ENCODE data around the gene SNAI3.
A peak's percentile ranks its signal among the peaks of the same experiment; 100 is the strongest.
"Not testable (repeated sequence)": the region's sequence is repeated elsewhere in the genome, so short reads cannot be mapped to it uniquely, and the experiment has no call there.

The SNAI3 gene

GRCh38 chr16:88690341-88691128, 4.2 kb upstream of the SNAI3 start:
- no peak for DNase-seq

- DNase-seq = no peak
These were observed 1.9 kb upstream of the SNAI3 start for GRCh38 chr16:88688013-88688778.

DNA sequence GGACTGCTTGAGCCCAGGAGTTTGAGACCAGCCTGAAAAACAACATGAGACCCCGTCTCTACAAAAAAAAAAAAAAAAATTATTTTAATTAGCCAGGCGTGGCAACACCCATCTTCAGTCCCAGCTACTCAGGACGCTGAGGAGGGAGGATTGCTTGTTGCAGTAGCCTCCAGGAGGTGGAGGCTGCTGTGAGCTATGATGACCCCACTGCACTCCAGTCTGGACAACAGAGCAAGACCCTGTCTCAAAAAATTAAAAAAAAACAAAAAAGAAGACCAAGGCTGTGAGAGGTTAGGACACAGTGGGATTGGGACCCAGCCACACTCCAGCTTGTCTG, 1.3 kb upstream of the SNAI3 start:
- DNase-seq = no peak

GRCh38 chr16:88687254-88687576, 908 bp upstream of the SNAI3 start:
- DNase-seq = no peak

DNA sequence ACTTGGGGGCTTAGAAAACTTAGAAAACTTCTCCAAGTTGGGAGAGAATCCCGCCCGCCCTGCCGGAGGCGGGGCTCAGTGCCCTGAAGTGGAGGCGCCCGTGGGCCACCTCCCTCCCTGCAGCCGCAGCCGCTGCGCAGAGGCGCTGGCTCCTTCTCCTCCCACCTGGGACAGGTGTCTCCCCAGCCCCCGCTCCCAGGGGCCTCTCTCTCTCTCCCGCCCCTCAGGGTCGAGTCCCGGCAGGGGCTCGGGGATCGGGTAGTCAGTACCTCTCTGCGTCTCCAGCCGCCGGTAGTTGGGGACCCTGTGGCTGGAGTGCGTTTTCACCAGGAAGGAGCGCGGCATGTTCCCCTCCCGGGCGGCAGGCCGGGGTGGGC, 257 bp downstream of the SNAI3 start:
- no peak for DNase-seq

DNA sequence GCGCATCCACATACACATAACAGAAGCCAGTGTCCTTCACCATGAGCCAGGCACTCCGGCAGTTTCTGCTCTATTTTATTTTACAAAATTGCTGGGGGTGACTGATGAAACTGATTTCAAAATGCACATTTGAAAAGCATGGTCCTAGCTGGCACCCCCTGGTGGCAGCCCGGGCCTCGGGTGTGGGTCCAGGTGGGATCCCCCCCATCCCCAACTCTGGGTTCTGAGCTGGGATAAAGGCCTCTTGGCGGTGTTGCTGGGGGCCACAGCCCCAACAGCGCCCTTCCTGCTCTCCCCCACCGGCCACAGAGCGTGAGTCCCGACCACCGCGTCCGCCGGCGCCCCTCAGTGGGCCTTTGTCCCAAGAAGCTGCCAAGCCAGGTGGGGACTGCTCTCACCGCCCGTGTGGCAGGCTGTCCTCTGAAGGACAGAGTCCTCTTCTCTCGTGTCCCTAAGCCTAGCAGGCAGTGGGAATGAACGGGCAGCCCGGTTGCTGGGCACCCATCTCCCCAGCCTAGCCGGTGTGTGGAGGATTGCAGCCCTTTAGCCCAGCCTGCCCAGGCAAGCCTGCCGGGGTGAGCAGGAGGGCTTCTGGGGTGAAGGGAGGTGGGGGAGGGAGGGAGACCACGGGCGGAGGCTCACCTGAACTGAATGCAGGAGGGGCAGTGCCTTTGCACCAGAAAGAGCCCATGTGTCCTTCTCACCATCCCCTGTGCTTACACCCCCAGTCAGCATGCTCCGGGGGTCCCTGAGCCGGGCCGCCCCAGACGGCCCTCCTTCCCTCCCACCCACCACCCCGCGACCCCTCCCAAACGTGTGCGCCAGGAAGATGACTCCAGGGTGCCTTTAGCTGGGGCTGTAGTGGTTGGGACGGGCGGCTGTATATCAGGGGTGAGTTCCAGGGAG, 898 bp downstream of the SNAI3 start:
- DNase-seq = peak; percentile 71 to 88

DNA sequence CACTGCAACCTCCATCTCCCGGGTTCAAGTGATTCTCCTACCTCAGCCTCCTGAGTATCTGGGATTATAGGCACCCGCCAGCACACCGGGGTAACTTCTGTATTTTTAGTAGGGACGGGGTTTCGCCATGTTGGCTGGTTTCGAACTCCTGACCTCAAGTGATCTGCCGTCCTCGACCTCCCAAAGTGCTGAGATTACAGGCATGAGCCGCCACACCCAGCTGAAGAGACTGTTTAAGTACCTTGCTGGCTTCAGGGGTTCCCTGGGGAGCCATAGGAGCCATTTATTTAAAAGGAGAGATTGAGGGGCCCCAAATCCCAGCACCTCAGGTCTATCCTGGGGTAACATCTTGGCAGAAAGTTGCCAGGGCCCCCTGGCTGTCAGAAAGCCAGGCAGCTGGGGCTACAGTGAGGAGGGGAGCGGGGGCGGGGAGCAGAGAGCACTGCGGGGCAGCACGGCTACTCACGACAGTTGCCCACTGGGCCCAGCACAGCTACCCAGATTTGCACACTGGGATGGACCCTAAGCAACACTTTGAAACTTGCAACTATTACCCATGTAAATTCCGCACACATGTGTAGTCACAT, 1.6 kb downstream of the SNAI3 start:
- no peak for DNase-seq

GRCh38 chr16:88681709-88682451, 4.4 kb downstream of the SNAI3 start:
- peak; percentile 83 to 87 for DNase-seq

DNA sequence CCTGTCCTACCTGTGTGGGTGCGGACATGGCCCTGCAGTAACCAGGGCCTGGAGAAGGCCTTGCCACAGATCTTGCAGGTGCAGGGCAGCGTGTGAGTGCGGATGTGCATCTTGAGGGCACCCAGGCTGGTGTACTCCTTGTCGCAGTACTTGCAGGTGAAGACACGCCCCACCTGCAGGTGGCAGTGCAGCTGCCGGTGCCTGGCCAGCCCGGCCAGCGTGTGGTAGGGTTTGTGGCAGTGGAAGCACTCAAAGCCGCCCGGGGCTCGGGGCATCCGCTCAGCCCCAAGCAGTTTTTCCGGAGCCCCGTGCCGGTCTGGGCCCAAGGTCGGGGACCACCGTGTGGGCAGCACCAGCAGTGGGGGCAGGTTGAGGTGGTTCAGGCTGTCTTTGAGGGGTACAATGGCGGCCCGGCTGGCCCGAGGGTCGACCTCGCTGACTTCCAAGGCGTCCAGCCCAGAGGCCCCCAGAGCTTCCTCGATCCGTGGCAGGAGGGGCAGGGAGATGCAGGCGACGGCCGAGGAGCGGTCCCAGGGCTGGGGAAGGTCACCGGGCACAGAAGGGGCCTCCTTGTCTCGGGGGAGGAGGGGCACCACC, 5.1 kb downstream of the SNAI3 start:
- DNase-seq = no peak

DNA sequence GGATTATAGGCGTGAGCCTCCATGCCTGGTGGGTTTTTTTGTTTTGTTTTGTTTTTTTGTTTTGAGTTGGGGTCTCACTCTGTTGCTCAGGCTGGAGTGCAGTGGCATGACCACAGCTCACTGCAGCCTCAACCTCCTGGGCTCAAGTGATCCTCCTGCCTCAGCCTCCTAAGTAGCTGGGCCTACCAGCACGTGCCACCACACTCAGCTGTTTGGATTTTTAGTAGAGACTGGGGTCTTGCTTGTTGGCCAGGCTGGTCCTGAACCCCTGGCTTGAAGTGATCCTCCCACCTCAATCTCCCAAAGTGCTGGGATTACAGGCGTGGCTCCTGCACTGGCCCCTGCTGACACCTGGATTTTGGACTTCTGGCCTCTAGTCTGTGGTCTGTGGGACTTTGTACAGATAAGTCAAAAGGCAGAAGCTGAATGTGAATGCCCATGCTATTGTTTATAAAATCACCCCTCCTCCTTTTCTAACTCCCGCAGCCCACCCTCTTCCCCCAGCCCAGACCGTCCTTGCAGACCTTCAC, 5.7 kb downstream of the SNAI3 start:
- DNase-seq = no peak

DNA sequence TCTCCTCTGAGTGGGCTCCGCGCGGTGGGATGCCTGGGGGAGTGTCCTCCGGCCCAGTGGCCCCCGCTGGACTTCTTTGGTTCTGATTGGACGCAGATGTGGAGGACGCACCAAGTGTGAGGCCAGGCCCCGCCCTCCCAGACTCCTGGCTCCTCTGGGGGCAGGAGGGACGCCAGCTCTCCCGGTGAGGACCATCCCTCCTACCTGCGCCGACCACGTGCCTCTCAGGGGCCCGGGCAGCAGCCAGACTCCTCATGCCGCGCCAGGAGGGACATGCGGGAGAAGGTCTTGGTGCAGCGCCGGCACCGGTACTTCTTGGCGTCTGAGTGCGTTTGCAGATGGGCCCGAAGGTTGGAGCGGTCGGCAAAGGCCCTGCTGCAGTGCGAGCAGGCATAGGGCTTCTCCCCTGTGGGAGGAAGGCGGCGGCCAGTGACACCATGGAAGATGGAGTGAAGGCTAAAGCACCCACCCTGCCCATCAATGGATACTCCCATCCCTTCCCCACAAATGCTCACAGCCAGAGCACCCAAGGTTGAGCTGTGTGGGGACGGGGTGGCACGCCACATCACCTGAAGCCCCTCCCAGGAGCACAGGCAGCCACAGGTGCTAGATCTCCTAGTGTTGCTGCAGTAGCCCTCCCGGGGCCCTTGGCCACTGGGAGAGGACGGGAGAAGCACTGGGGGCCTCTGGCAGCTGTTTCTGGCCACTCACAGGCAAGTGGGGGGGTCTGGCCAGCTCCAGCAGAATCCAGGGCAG, 7.9 kb downstream of the SNAI3 start:
- no peak for DNase-seq

DNA sequence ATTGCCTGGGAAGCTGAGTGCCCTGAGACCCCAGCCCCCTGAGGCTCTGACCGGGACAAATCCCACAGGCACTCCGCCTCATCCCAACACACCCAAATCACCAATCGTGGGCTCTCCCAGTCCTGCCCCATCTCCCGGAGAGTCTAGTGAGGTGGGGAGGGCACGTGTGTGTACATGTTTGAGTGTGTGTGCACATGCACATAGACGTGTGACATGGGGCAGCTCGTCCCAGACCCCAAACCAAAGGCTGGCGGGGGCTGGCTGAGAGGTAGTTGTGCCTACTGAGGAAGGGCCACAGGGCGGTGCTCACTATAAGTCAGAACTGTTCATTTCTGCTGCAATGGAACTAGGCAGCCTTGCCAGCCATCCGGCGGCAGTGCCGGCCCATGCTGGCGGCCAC, 8.6 kb downstream of the SNAI3 start:
- DNase-seq = no peak

- DNase-seq = no peak
These were observed 9.6 kb downstream of the SNAI3 start for GRCh38 chr16:88676502-88677242.

DNA sequence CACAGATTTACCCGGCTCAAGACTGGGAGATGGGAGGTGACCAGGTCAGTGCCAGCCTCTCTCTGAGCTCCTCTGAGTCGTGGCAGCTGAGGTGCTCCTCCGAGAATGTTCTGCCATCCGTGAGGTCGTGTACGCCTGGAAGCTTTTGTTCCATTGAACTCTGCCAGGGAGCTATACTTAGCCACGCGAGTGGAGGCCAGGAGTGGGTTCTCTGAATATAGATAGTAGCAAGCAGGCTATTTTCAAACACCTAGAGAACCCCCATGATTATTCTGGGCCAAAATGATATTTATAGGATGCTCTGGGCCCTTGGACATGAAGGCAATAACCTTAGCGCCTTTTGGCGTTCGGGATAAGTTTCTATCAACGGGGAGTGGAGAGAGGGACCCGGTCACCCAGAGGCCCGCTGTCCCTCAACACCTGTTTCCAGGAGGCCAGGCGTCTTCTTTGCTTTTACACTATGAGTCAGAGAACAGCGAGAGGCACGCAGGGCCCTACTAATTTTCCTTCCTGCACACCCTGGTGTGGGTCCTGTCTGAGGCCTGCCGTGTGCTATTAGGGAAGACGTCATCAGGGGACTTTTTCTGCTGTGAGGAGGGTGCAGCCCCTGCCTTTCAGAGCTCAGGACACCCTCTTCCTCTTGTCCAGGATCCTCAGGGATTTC, 12.5 kb downstream of the SNAI3 start:
- no peak for DNase-seq

DNA sequence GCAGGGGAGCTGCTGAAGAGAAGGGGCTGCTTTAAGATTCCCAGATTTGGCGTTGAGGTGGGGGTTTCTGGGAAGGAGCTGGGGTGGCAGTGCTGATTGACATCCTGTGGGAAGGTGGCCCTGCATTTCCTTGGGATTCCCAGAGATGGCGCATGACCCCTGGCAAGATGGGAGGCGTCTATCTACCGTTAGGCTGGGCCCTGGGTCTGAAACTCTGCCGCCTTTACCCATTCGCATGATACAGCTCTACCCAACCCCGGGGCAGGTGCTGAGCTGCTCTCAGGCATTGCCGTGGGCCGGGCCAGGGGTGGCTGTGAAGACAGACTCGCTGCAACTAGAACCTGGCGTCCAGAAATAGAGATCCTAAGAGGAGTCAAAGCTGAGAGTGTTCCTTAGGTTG, 13.5 kb downstream of the SNAI3 start:
- no peak for DNase-seq

GRCh38 chr16:88671806-88672205, 14.5 kb downstream of the SNAI3 start:
- DNase-seq = no peak

DNA sequence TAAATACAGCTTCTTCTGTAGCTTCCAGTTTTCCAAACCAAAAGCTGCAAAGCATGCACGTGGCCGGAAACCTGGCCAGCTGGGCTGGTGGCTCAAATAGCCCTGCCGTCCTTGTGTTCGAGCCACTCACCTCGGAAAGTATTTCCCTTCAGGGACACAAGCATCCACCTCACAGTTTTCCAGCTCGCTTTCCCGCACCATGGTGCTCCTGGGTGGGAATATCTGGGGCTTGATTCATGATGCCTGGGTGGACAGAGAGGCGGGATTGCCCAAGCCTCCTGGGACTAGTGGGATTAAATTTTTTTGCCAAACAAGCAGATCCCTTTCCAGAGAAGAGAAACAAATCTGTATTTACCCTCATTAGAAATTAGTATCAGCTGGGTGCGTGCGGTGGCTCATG, 16.3 kb downstream of the SNAI3 start:
- no peak for DNase-seq

GRCh38 chr16:88669493-88669892, 16.8 kb downstream of the SNAI3 start:
- not testable (repeated sequence) for DNase-seq

DNA sequence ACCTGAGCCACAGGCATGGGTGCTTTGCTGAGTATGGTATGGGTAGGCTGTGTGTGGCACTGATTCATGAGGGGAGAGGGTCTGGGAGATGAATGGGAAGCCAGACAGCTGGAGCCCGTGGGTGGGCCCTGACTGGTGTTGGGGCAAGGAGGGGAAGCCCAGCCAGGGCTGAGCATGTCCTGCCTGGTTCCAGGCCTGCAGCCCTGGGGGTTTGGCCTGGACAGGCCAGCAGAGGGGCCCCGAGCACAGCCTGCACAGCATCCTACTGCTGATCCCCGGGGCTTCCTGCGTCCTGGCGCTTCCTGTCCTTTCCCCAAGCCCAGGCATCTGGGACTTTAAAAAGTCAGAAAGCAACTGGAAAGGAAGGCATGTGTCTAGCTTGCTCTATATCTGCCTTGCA, 18.8 kb downstream of the SNAI3 start:
- DNase-seq = peak in 1 of 2 donors; percentile 40

DNA sequence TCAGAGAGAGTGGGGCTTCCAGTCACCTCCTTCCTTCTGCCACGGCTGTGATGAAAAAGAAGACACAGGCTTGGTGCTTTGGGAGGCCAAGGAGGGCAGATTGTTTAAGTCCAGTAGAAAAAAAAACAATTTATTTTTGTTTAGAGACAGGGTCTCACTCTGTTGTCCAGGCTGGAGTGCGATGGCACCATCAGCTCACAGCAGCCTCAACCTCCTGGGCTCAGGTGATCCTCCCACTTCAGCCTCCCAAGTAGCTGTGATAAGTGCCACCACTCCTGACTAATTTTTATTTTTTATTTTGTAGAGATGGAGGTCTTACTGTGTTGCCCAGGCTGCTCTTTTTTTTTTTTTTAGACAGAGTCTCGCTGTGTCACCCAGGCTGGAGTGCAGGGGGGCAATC, 20.7 kb downstream of the SNAI3 start:
- DNase-seq = no peak

Data from inflammatory macrophage treated with lipopolysaccharide for 1 hour (primary cell).